GM10248 (cell line): Measurements from ENCODE around the gene VPS33B.
A peak's percentile ranks its signal among the peaks of the same experiment; 100 is the strongest.

Source experiments
- CTCF ChIA-PET: fragments of 300-600 bp; sonication (Branson Sonifier 250); formaldehyde crosslinking; extraction: SDS; loops from one replicate; lab custom pipeline; 2021; ENCODE audit warnings: antibody characterized with exemption; lab: Yijun Ruan, JAX
- POLR2A ChIA-PET: fragments of 350-650 bp; sonication (Branson Sonifier 250); formaldehyde crosslinking; extraction: SDS; loops from one replicate; lab custom pipeline; 2020; ENCODE audit warnings: antibody characterized with exemption; lab: Yijun Ruan, JAX
- DNase-seq: peaks from one replicate; pipeline ENCODE4 v3.0.0; 2012; ENCODE audit errors: extremely low spot score
- TF ChIP-seq, protein P1 (sequence below): IDR thresholded peaks from 2 replicates; pipeline ENCODE4 v1.5.1; 2012; ENCODE audit warnings: mild to moderate bottlenecking, low read depth; ENCODE audit errors: extremely low read depth, missing control alignments, control extremely low read depth

VPS33B gene

DNA sequence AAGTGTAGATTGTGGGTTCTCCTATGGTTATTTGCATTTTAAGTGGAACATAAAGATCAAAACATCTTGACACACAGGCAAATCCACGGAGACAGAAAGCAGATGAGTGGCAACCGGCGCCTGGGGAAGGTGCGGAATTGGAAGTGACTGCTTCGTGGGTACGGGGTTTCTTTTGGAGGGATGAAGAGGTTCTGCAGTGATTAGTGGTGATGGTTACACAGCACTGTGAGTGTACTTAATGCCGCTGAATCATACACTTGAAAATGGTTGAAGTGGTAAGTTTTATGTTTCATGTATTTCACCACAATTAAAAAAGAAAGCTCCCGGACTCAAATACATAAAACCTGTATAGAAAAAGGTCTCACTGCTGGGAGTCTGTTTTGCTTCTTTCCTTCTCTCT, 18.5 kb upstream of the VPS33B start:
- POLR2A ChIA-PET = no interaction called here
- TF ChIP-seq, protein P1, sequence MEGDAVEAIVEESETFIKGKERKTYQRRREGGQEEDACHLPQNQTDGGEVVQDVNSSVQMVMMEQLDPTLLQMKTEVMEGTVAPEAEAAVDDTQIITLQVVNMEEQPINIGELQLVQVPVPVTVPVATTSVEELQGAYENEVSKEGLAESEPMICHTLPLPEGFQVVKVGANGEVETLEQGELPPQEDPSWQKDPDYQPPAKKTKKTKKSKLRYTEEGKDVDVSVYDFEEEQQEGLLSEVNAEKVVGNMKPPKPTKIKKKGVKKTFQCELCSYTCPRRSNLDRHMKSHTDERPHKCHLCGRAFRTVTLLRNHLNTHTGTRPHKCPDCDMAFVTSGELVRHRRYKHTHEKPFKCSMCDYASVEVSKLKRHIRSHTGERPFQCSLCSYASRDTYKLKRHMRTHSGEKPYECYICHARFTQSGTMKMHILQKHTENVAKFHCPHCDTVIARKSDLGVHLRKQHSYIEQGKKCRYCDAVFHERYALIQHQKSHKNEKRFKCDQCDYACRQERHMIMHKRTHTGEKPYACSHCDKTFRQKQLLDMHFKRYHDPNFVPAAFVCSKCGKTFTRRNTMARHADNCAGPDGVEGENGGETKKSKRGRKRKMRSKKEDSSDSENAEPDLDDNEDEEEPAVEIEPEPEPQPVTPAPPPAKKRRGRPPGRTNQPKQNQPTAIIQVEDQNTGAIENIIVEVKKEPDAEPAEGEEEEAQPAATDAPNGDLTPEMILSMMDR = no peak
- DNase-seq = no peak
- CTCF ChIA-PET = interaction anchor here (0.8 to 2.2 kb wide), 7 partner anchors 8 to 231 kb away, joined by 3 to 10 read pairs (median 3); no protein-coding TSS in a partner anchor

- DNase-seq = no peak
- CTCF ChIA-PET = interaction anchor here (0.8 to 2.2 kb wide), 7 partner anchors 9 to 232 kb away, joined by 3 to 10 read pairs (median 3); partner anchors contain the start of gene VPS33B
- POLR2A ChIA-PET = no interaction called here
- TF ChIP-seq, protein P1 = no peak
Observed at GRCh38 chr15:91039996-91040395, 17.6 kb upstream of the VPS33B start.

GRCh38 chr15:91032919-91033803, 10.8 kb upstream of the VPS33B start:
- TF ChIP-seq, protein P1 = peak; percentile 86
- ChIA-PET CTCF (interaction anchor here (0.6 to 9.7 kb wide), 46 partner anchors 8 to 269 kb away, joined by 3 to 134 read pairs (median 5); partner anchors contain the start of genes HDDC3, MAN2A2, RCCD1 and UNC45A), POLR2A (no interaction called here)
- DNase-seq = peak; percentile 59

GRCh38 chr15:91031796-91032195, 9.4 kb upstream of the VPS33B start:
- CTCF ChIA-PET = interaction anchor here (1.5 to 9.7 kb wide), 8 partner anchors 11 to 242 kb away, joined by 4 to 134 read pairs (median 13); partner anchors contain the start of genes RCCD1 and VPS33B

DNA sequence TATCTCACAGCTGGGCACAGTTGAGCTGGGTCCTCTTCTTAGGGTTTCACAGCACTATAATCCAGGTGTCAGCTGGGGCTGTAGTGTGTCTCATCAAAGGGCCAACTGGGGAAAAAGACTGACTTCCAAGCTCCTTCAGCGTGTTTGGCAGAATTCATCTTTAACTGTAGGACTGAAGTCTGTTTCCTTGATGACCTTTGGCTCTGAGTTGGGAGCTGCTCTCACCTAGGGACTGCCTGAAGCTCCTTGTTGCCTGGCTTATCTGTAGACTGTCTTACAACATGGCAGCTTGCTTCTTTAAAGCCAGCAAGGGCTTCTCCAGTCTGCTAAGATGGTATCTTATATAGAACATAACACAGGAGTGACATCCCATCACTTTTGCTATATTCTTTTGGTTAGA, 5.3 kb upstream of the VPS33B start:
- POLR2A ChIA-PET = no interaction called here
- TF ChIP-seq, protein P1 = no peak
- CTCF ChIA-PET = interaction anchor here (1.0 to 9.7 kb wide), 6 partner anchors 11 to 96 kb away, joined by 3 to 134 read pairs (median 3); partner anchors contain the start of gene RCCD1
- DNase-seq = no peak

More at GRCh38 chr15:91031796-91032195, 9.4 kb upstream of the VPS33B start:
- POLR2A ChIA-PET = no interaction called here
- TF ChIP-seq, protein P1 = no peak
- DNase-seq = no peak

DNA sequence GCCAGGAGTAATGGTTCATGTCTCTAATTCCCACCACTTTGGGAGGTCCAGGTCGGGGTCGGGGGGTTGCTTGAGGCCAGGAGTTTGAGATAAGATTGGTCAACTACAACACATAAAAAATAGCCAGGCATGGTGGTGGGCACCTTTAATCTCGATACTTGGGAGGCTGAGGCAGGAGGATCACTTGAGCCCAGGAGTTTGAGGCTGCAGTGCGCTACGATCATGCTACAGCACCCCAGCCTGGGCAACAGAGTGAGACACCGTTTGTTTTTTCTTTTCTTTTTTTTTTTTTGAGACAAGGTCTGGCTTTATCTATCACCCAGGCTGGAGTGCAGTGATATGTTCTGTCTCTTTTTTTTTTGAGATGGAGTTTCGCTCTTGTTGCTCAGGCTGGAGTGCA, 1.3 kb upstream of the VPS33B start:
- TF ChIP-seq, protein P1 = no peak
- no peak for DNase-seq
- CTCF ChIA-PET = interaction anchor here (1.2 to 3.3 kb wide), 5 partner anchors 9 to 69 kb away, joined by 3 to 16 read pairs (median 10); partner anchors contain the start of gene RCCD1
- POLR2A ChIA-PET = no interaction called here
